Activated naive CD8-positive, alpha-beta T cell (primary cell): ENCODE data around the gene MYLK4.

ENCODE experiments used
- H3K27ac Mint-ChIP-seq: one replicate; pipeline ENCODE4 v1.8.0; 2021; ENCODE audit warnings: mixed read lengths
- H3K27me3 Mint-ChIP-seq: one replicate; pipeline ENCODE4 v1.8.0; 2021; ENCODE audit warnings: mixed read lengths
- H3K36me3 Mint-ChIP-seq: one replicate; pipeline ENCODE4 v1.8.0; 2021; ENCODE audit warnings: mixed read lengths
- H3K4me1 Mint-ChIP-seq: one replicate; pipeline ENCODE4 v1.8.0; 2021; ENCODE audit warnings: low read depth, mixed read lengths
- H3K4me3 Mint-ChIP-seq: one replicate; pipeline ENCODE4 v1.8.0; 2021; ENCODE audit warnings: mild to moderate bottlenecking, mixed read lengths
- H3K9me3 Mint-ChIP-seq: one replicate; pipeline ENCODE4 v1.8.0; 2021; ENCODE audit warnings: low read depth, mixed read lengths

Gene MYLK4

GRCh38 chr6:2687456-2687855 lies 63.3 kb downstream of the MYLK4 start:
- Mint-ChIP-seq H3K4me3 (no peak overlapping the region), H3K27ac (no peak overlapping the region), H3K9me3 (no peaks in the 10 kb centered on the region), H3K36me3 (peaks cover 8% of the 10 kb centered on the region), H3K4me1 (no peaks in the 10 kb centered on the region), H3K27me3 (no peaks in the 10 kb centered on the region)

GRCh38 chr6:2686515-2686914 lies 64.2 kb downstream of the MYLK4 start:
- Mint-ChIP-seq H3K36me3 (peaks cover 8% of the 10 kb centered on the region), H3K4me3 (no peak overlapping the region), H3K27me3 (no peaks in the 10 kb centered on the region)

GRCh38 chr6:2684766-2685754 lies 65.7 kb downstream of the MYLK4 start:
- H3K27ac Mint-ChIP-seq: no peak overlapping the region
- no peaks in the 10 kb centered on the region for H3K4me1 Mint-ChIP-seq
- no peak overlapping the region for H3K4me3 Mint-ChIP-seq
- H3K36me3 Mint-ChIP-seq: peaks cover 8% of the 10 kb centered on the region
- no peaks in the 10 kb centered on the region for H3K9me3 Mint-ChIP-seq
- H3K27me3 Mint-ChIP-seq: no peaks in the 10 kb centered on the region

More at GRCh38 chr6:2686515-2686914, 64.2 kb downstream of the MYLK4 start:
- Mint-ChIP-seq H3K27ac (no peak overlapping the region), H3K4me1 (no peaks in the 10 kb centered on the region), H3K9me3 (no peaks in the 10 kb centered on the region)

- Mint-ChIP-seq H3K9me3 (no peaks in the 10 kb centered on the region), H3K27ac (no peak overlapping the region), H3K36me3 (peaks cover 5% of the 10 kb centered on the region), H3K27me3 (no peaks in the 10 kb centered on the region), H3K4me3 (no peak overlapping the region), H3K4me1 (no peaks in the 10 kb centered on the region)
Measured at GRCh38 chr6:2684103-2684749, 66.5 kb downstream of the MYLK4 start.

GRCh38 chr6:2680264-2680922 lies 70.3 kb downstream of the MYLK4 start:
- H3K36me3 Mint-ChIP-seq: peaks cover 5% of the 10 kb centered on the region
- no peak overlapping the region for H3K27ac Mint-ChIP-seq
- H3K9me3 Mint-ChIP-seq: no peaks in the 10 kb centered on the region
- no peaks in the 10 kb centered on the region for H3K27me3 Mint-ChIP-seq
- H3K4me1 Mint-ChIP-seq: no peaks in the 10 kb centered on the region
- no peak overlapping the region for H3K4me3 Mint-ChIP-seq

GRCh38 chr6:2677080-2677593 lies 73.6 kb downstream of the MYLK4 start:
- H3K4me1 Mint-ChIP-seq: no peaks in the 10 kb centered on the region
- no peak overlapping the region for H3K27ac Mint-ChIP-seq
- H3K27me3 Mint-ChIP-seq: no peaks in the 10 kb centered on the region
- no peaks in the 10 kb centered on the region for H3K36me3 Mint-ChIP-seq
- no peaks in the 10 kb centered on the region for H3K9me3 Mint-ChIP-seq
- no peak overlapping the region for H3K4me3 Mint-ChIP-seq

GRCh38 chr6:2676048-2676447 lies 74.7 kb downstream of the MYLK4 start:
- Mint-ChIP-seq H3K4me1 (no peaks in the 10 kb centered on the region), H3K27me3 (no peaks in the 10 kb centered on the region), H3K4me3 (no peak overlapping the region), H3K36me3 (no peaks in the 10 kb centered on the region), H3K9me3 (no peaks in the 10 kb centered on the region), H3K27ac (no peak overlapping the region)

GRCh38 chr6:2674857-2675256 lies 75.9 kb downstream of the MYLK4 start:
- no peak overlapping the region for H3K4me3 Mint-ChIP-seq
- H3K27ac Mint-ChIP-seq: no peak overlapping the region
- no peaks in the 10 kb centered on the region for H3K4me1 Mint-ChIP-seq
- H3K9me3 Mint-ChIP-seq: no peaks in the 10 kb centered on the region
- H3K27me3 Mint-ChIP-seq: no peaks in the 10 kb centered on the region
- H3K36me3 Mint-ChIP-seq: no peaks in the 10 kb centered on the region

- Mint-ChIP-seq H3K9me3 (no peaks in the 10 kb centered on the region), H3K4me1 (no peaks in the 10 kb centered on the region), H3K36me3 (no peaks in the 10 kb centered on the region), H3K27ac (no peak overlapping the region), H3K27me3 (peaks cover 2% of the 10 kb centered on the region), H3K4me3 (no peak overlapping the region)
Measured at GRCh38 chr6:2669067-2669700, 81.5 kb downstream of the MYLK4 start.

GRCh38 chr6:2667617-2668016 lies 83.1 kb downstream of the MYLK4 start:
- no peak overlapping the region for H3K27ac Mint-ChIP-seq

GRCh38 chr6:2666906-2667575 lies 83.7 kb downstream of the MYLK4 start:
- Mint-ChIP-seq H3K36me3 (peaks cover 4% of the 10 kb centered on the region), H3K27ac (no peak overlapping the region), H3K9me3 (no peaks in the 10 kb centered on the region), H3K4me3 (no peak overlapping the region), H3K27me3 (peaks cover 2% of the 10 kb centered on the region), H3K4me1 (no peaks in the 10 kb centered on the region)

More at GRCh38 chr6:2667617-2668016, 83.1 kb downstream of the MYLK4 start:
- Mint-ChIP-seq H3K4me1 (no peaks in the 10 kb centered on the region), H3K36me3 (peaks cover 4% of the 10 kb centered on the region), H3K27me3 (peaks cover 2% of the 10 kb centered on the region), H3K9me3 (no peaks in the 10 kb centered on the region), H3K4me3 (no peak overlapping the region)

GRCh38 chr6:2665146-2666070 lies 85.3 kb downstream of the MYLK4 start:
- Mint-ChIP-seq H3K4me1 (no peaks in the 10 kb centered on the region), H3K9me3 (no peaks in the 10 kb centered on the region), H3K36me3 (peaks cover 4% of the 10 kb centered on the region), H3K27me3 (peaks cover 2% of the 10 kb centered on the region), H3K4me3 (no peak overlapping the region), H3K27ac (no peak overlapping the region)

GRCh38 chr6:2663123-2663522 lies 87.6 kb downstream of the MYLK4 start:
- no peaks in the 10 kb centered on the region for H3K9me3 Mint-ChIP-seq
- H3K4me3 Mint-ChIP-seq: no peak overlapping the region
- H3K4me1 Mint-ChIP-seq: no peaks in the 10 kb centered on the region
- H3K27me3 Mint-ChIP-seq: peaks cover 2% of the 10 kb centered on the region
- no peak overlapping the region for H3K27ac Mint-ChIP-seq
- H3K36me3 Mint-ChIP-seq: peaks cover 4% of the 10 kb centered on the region
